A549 (cell line): ENCODE results near the gene PTPN9. TPM values are rescaled to one million over a fixed set of nuclear protein-coding genes. Genes with fewer than 3 reads are reported as not detected.

Experiments used
- CBX2 ChIP-seq: fragments of 200-600 bp; sonication (generic); IDR thresholded peaks from 2 replicates; pipeline ENCODE4 v1.6.1; 2016; ENCODE audit warnings: low read depth, mild to moderate bottlenecking, borderline replicate concordance
- CBX8 ChIP-seq: fragments of 200-600 bp; sonication (generic); IDR thresholded peaks from 2 replicates; pipeline ENCODE4 v1.6.1; 2016
- CHD4 ChIP-seq: fragments of 200-600 bp; sonication (generic); IDR thresholded peaks from 2 replicates; pipeline ENCODE4 v1.6.1; 2016; ENCODE audit warnings: antibody characterized with exemption, mild to moderate bottlenecking, borderline replicate concordance
- EHMT2 ChIP-seq: fragments of 200-600 bp; sonication (generic); IDR thresholded peaks from 2 replicates; pipeline ENCODE4 v1.6.1; 2016; ENCODE audit warnings: antibody characterized with exemption, low read depth, mild to moderate bottlenecking, moderate library complexity
- ELK1 ChIP-seq: fragments of 150-350 bp; IDR thresholded peaks from 2 replicates; pipeline ENCODE4 v1.6.1; 2014; ENCODE audit warnings: low read depth, mild to moderate bottlenecking, low read length
- HEYL ChIP-seq: fragments of 250-450 bp; sonication (Bioruptor Pico); IDR thresholded peaks from 2 replicates; pipeline ENCODE4 v1.8.0; 2021; ENCODE audit warnings: mild to moderate bottlenecking, moderate library complexity
- HOXB13 ChIP-seq: fragments of 250-450 bp; sonication (Bioruptor Pico); IDR thresholded peaks from 2 replicates; pipeline ENCODE4 v1.5.0; 2020; ENCODE audit warnings: low read depth, mild to moderate bottlenecking, moderate library complexity
- JUNB ChIP-seq: fragments of >200 bp; sonication (Bioruptor Twin); formaldehyde crosslinking; IDR thresholded peaks from 2 replicates; pipeline ENCODE4 v1.6.1; 2016
- MAFK ChIP-seq: fragments of 450-650 bp; IDR thresholded peaks from 2 replicates; pipeline ENCODE4 v1.6.1; 2014; ENCODE audit not compliant: partially characterized antibody
- NPAS2 ChIP-seq: fragments of 250-450 bp; sonication (Bioruptor Pico); IDR thresholded peaks from 2 replicates; pipeline ENCODE4 v1.8.0; 2022; ENCODE audit warnings: mild to moderate bottlenecking, moderate library complexity, borderline replicate concordance
- RARB ChIP-seq: fragments of 250-450 bp; sonication (Bioruptor Pico); IDR thresholded peaks from 2 replicates; pipeline ENCODE4 v1.8.0; 2021; ENCODE audit warnings: mild to moderate bottlenecking, moderate library complexity
- RNF2 ChIP-seq: fragments of 200-600 bp; sonication (generic); IDR thresholded peaks from 2 replicates; pipeline ENCODE4 v1.6.1; 2016; ENCODE audit warnings: low read depth, mild to moderate bottlenecking, antibody characterized with exemption, moderate library complexity, borderline replicate concordance
- SMC3 ChIP-seq: fragments of >200 bp; sonication (Bioruptor Twin); formaldehyde crosslinking; IDR thresholded peaks from 3 replicates; pipeline ENCODE4 v1.6.1; 2018; ENCODE audit warnings: inconsistent platforms
- SREBF2 ChIP-seq: fragments of 450-650 bp; IDR thresholded peaks from 2 replicates; pipeline ENCODE4 v1.6.1; 2014; ENCODE audit warnings: mild to moderate bottlenecking, moderate library complexity
- ZFP36 ChIP-seq: fragments of 450-650 bp; IDR thresholded peaks from 2 replicates; pipeline ENCODE4 v1.6.1; 2014; ENCODE audit warnings: borderline replicate concordance; ENCODE audit not compliant: partially characterized antibody
- ZNF302 ChIP-seq: fragments of 250-450 bp; sonication (Bioruptor Pico); IDR thresholded peaks from 2 replicates; pipeline ENCODE4 v1.9.0; 2021; ENCODE audit warnings: inconsistent platforms, mild to moderate bottlenecking, moderate library complexity
- polyA plus RNA-seq, 4 experiments: library from polyadenylated mRNA; depleted of rRNA in 3 of 4; stranded (reverse); fragments of >200 nt; fragmentation: RNase III in 1 of 4; extraction: RNeasy Plus Mini Kit Qiagen cat#74134 plus additional on column Dnase treatment in 1 of 4; gene quantifications; 2 replicates in 3 of 4; 3 replicates in 1 of 4; pipeline ENCODE4 v1.2.3, GENCODE V29; 2011 to 2017
- TF ChIP-seq, protein P1 (sequence below): IDR thresholded peaks from 2 replicates; pipeline ENCODE4 v1.6.1; 2012
- TF ChIP-seq, protein P2 (sequence below): fragments of 200-600 bp; sonication (generic); IDR thresholded peaks from 2 replicates; pipeline ENCODE4 v1.6.1; 2016; ENCODE audit warnings: antibody characterized with exemption, mild to moderate bottlenecking, moderate library complexity
- TF ChIP-seq, protein P3 (sequence below): fragments of 250-450 bp; sonication (Bioruptor Pico); IDR thresholded peaks from 2 replicates; pipeline ENCODE4 v1.5.0; 2021; ENCODE audit warnings: mild to moderate bottlenecking, moderate library complexity, borderline replicate concordance
- TF ChIP-seq, protein P4 (sequence below): IDR thresholded peaks from 2 replicates; pipeline ENCODE4 v1.6.1; 2012; ENCODE audit warnings: low read depth, borderline replicate concordance

Gene PTPN9
- polyA plus RNA-seq, 2 of the 4 experiments (the other 2 are of a cell fraction), result 29.5 to 60.2 TPM

- TF ChIP-seq CBX2, result no peak
- no peak for TF ChIP-seq NPAS2 (CRISPR knock-in tag)
- TF ChIP-seq, protein P1, sequence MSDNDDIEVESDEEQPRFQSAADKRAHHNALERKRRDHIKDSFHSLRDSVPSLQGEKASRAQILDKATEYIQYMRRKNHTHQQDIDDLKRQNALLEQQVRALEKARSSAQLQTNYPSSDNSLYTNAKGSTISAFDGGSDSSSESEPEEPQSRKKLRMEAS, result peak; percentile 68
- TF ChIP-seq ELK1, result no peak
- TF ChIP-seq HEYL (CRISPR knock-in tag), result no peak
- no peak for TF ChIP-seq EHMT2
- TF ChIP-seq RARB (CRISPR knock-in tag), result no peak
- TF ChIP-seq MAFK, result no peak
- TF ChIP-seq JUNB, result no peak
- no peak for TF ChIP-seq CBX8
- TF ChIP-seq, protein P2, sequence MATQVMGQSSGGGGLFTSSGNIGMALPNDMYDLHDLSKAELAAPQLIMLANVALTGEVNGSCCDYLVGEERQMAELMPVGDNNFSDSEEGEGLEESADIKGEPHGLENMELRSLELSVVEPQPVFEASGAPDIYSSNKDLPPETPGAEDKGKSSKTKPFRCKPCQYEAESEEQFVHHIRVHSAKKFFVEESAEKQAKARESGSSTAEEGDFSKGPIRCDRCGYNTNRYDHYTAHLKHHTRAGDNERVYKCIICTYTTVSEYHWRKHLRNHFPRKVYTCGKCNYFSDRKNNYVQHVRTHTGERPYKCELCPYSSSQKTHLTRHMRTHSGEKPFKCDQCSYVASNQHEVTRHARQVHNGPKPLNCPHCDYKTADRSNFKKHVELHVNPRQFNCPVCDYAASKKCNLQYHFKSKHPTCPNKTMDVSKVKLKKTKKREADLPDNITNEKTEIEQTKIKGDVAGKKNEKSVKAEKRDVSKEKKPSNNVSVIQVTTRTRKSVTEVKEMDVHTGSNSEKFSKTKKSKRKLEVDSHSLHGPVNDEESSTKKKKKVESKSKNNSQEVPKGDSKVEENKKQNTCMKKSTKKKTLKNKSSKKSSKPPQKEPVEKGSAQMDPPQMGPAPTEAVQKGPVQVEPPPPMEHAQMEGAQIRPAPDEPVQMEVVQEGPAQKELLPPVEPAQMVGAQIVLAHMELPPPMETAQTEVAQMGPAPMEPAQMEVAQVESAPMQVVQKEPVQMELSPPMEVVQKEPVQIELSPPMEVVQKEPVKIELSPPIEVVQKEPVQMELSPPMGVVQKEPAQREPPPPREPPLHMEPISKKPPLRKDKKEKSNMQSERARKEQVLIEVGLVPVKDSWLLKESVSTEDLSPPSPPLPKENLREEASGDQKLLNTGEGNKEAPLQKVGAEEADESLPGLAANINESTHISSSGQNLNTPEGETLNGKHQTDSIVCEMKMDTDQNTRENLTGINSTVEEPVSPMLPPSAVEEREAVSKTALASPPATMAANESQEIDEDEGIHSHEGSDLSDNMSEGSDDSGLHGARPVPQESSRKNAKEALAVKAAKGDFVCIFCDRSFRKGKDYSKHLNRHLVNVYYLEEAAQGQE, result no peak
- no peak for TF ChIP-seq ZNF302 (CRISPR knock-in tag)
- TF ChIP-seq, protein P3, sequence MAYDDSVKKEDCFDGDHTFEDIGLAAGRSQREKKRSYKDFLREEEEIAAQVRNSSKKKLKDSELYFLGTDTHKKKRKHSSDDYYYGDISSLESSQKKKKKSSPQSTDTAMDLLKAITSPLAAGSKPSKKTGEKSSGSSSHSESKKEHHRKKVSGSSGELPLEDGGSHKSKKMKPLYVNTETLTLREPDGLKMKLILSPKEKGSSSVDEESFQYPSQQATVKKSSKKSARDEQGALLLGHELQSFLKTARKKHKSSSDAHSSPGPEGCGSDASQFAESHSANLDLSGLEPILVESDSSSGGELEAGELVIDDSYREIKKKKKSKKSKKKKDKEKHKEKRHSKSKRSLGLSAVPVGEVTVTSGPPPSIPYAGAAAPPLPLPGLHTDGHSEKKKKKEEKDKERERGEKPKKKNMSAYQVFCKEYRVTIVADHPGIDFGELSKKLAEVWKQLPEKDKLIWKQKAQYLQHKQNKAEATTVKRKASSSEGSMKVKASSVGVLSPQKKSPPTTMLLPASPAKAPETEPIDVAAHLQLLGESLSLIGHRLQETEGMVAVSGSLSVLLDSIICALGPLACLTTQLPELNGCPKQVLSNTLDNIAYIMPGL (CRISPR knock-in tag), result no peak
- no peak for TF ChIP-seq CHD4
- TF ChIP-seq, protein P4, sequence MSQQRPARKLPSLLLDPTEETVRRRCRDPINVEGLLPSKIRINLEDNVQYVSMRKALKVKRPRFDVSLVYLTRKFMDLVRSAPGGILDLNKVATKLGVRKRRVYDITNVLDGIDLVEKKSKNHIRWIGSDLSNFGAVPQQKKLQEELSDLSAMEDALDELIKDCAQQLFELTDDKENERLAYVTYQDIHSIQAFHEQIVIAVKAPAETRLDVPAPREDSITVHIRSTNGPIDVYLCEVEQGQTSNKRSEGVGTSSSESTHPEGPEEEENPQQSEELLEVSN, result no peak
- TF ChIP-seq SMC3, result no peak
- no peak for TF ChIP-seq HOXB13
- no peak for TF ChIP-seq SREBF2
- no peak for TF ChIP-seq RNF2
- TF ChIP-seq ZFP36, result no peak
Measured at GRCh38 chr15:75450307-75451201, 128.6 kb downstream of the PTPN9 start (continued).
